LNCAP (cell line): ENCODE data around the gene MTA1.

ENCODE experiments used
- TF ChIP-seq, protein P1 (sequence below): fragments of 450-650 bp; IDR thresholded peaks from 2 replicates; pipeline ENCODE4 v1.5.1; 2017; ENCODE audit warnings: mild to moderate bottlenecking

The MTA1 gene

DNA sequence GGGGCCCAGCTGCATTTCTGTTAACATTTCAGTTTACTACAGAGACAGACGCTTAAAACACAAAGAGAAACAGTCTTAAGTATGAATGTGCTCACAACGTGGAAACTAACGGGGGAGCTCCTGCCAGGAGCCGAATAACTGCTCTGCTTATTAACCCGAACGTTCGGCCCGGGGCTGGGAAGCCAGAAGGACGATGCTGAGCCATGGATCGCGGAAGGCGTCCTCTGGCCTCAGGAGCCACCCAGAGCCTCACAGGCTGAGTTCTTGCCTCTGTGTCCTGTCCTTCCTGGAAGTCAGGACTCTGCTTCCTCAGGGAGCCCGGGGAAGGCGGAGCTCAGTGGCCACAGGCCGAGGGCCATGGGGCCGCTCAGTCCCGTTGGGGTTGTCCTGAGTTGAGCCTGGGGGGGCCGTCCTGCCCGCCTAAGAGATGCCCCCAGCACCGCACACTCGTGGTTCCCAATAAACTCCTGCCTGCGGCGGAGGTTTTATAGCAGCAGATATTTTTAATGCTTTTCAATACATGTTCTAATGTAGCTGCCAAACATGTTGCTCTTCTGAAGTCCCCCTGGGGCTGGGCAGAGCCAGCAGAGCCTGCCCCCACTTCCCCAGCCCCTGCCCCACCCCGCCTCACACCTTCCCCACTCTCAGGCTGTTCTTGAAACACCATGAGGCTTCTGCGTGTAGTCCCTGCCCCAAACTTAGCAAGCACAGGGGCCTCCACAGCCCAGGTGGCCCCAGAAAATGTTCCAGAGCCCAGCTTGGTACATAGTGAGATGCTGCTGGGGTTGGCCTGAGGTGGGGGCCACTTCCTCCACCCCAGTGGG, 24.7 kb upstream of the MTA1 start:
- TF ChIP-seq, protein P1, sequence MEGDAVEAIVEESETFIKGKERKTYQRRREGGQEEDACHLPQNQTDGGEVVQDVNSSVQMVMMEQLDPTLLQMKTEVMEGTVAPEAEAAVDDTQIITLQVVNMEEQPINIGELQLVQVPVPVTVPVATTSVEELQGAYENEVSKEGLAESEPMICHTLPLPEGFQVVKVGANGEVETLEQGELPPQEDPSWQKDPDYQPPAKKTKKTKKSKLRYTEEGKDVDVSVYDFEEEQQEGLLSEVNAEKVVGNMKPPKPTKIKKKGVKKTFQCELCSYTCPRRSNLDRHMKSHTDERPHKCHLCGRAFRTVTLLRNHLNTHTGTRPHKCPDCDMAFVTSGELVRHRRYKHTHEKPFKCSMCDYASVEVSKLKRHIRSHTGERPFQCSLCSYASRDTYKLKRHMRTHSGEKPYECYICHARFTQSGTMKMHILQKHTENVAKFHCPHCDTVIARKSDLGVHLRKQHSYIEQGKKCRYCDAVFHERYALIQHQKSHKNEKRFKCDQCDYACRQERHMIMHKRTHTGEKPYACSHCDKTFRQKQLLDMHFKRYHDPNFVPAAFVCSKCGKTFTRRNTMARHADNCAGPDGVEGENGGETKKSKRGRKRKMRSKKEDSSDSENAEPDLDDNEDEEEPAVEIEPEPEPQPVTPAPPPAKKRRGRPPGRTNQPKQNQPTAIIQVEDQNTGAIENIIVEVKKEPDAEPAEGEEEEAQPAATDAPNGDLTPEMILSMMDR = no peak

- TF ChIP-seq, protein P1 = no peak
These were observed 24.1 kb upstream of the MTA1 start for GRCh38 chr14:105395538-105395854.

GRCh38 chr14:105397350-105397931, 22.2 kb upstream of the MTA1 start:
- TF ChIP-seq, protein P1 = no peak

- TF ChIP-seq, protein P1 = no peak
These were observed 21.4 kb upstream of the MTA1 start, which contains the start of gene TEX22 for GRCh38 chr14:105398044-105398725. Gene TEX22, plus strand, starts transcription at chr14:105398538. Its CDS starts 803 bp downstream, at chr14:105399341.

DNA sequence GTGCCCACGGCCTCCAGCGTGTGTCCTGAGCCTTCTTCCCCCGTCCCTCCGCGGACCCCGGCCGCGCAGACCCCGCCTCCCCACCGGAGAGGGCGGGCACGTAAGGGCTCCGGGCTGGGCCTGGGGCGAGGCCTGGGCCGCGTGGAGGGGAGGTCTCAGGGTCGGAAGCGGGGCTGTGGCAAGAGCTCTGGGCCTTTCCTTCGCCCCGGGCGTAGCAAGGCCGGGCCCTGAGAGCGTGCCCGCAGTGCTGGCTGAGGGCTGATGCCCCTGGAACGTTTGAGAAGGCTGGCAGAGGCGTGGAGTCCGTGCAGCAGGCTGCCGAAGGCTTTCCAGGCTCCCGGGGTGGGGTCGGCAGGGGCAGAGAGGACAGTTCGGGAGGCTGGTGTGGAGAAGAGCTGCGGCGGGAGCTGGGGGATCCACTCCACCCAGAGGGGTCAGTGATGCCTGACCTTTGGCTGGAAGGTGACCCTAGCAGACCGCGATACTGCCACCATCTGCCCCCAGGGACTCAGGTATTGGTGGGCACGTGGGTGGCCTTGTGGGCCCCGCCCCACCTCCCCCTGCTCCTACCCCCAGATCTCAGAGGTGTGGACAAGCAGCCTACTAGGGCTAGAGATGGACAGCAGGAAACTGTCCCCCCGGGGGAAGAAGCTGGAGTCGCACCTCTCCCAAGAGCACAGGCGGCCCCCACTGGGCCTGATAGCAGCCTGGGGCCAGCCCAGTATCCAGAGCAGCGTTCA, 20.7 kb upstream of the MTA1 start:
- TF ChIP-seq, protein P1 = no peak

GRCh38 chr14:105399466-105399775, 20.2 kb upstream of the MTA1 start:
- TF ChIP-seq, protein P1 = no peak

GRCh38 chr14:105400016-105400415, 19.6 kb upstream of the MTA1 start:
- TF ChIP-seq, protein P1 = no peak
